Liver (tissue), 3 donors: Measurements from ENCODE around the gene TCF7L2.

ENCODE experiments used
- HNF4G ChIP-seq: IDR thresholded peaks from 2 replicates; pipeline ENCODE4 v1.6.1; 2016; ENCODE audit warnings: antibody characterized with exemption
- TF ChIP-seq, protein P1 (sequence below): fragments of 150-350 bp; IDR thresholded peaks from 2 replicates; pipeline ENCODE4 v1.5.1; 2017; ENCODE audit warnings: improper control_type of control experiment, low read depth, low read length; ENCODE audit not compliant: missing input control
- donor health status: healthy.
- donor health status: healthy.

DNA sequence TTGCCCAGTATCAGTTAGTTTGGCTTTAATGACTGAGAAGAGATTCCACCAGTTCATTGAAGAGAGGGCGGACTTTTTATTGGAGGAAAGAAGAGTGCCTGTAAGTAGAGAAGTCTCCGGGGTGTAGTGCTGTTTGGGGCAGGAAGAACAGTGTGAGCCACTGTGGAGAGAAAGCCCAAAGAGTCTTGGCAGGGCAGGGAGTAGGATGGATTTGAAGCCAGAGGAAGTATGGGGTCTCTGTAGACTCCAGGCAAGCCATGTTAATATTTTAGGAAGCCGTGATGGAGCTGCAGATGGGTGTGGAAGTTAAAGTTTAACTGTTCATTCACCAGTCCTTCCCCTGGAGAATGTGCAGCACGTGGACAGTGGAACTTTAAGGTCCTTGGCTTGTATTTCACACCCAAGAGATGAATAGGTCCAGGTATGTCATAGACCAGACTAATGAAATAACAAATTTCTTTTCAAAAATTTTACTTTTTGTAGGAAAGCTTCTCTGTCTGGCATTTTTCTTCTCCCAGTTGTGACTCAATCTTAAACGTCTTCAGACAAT is 54.1 kb downstream of the TCF7L2 start:
- TF ChIP-seq, protein P1, sequence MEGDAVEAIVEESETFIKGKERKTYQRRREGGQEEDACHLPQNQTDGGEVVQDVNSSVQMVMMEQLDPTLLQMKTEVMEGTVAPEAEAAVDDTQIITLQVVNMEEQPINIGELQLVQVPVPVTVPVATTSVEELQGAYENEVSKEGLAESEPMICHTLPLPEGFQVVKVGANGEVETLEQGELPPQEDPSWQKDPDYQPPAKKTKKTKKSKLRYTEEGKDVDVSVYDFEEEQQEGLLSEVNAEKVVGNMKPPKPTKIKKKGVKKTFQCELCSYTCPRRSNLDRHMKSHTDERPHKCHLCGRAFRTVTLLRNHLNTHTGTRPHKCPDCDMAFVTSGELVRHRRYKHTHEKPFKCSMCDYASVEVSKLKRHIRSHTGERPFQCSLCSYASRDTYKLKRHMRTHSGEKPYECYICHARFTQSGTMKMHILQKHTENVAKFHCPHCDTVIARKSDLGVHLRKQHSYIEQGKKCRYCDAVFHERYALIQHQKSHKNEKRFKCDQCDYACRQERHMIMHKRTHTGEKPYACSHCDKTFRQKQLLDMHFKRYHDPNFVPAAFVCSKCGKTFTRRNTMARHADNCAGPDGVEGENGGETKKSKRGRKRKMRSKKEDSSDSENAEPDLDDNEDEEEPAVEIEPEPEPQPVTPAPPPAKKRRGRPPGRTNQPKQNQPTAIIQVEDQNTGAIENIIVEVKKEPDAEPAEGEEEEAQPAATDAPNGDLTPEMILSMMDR, result no peak
- TF ChIP-seq HNF4G, result no peak
